ENCODE results near the gene TLR3.

Gene TLR3

GRCh38 chr4:186107947-186108346 is 39.0 kb downstream of the TLR3 start:
- ATAC-seq, result no peak

DNA sequence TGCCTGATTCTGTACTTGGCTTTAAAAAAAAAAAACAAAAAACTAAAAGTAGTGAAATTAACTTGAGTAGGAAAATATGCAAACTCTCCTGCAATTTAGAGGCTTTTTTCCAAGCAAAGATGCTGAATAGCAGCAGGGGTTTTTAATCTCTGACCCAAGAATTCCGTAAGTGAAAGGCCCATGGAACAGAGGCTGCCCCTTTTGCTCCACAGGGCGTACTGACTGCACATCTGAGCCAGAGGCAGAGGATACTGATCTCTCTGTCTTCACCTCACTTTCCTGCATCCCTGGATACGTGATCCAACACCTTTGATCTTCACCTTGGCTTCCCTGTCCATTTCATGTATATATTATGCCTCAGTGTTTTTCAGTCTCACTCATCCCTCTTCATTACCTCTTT is 39.4 kb downstream of the TLR3 start:
- no peak for ATAC-seq

DNA sequence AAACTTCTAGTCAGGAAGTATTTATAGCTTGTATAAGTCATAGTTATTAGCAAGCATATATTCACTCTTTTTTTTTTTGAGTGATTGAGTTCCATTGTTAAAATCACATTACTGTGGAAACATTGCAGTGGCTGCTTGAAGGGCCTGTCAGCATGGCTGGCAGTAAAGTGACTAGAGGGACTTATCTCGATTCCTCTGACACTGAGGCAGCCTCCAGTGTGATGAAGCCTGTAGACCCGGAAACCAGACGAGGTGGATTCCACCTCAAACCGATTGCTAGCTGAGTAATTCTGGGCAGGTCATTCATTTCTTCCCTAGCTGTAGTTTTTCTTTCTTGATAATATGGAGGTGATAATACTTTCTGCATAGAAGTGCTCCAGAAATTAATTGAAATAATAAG is 40.3 kb downstream of the TLR3 start:
- no peak for ATAC-seq

DNA sequence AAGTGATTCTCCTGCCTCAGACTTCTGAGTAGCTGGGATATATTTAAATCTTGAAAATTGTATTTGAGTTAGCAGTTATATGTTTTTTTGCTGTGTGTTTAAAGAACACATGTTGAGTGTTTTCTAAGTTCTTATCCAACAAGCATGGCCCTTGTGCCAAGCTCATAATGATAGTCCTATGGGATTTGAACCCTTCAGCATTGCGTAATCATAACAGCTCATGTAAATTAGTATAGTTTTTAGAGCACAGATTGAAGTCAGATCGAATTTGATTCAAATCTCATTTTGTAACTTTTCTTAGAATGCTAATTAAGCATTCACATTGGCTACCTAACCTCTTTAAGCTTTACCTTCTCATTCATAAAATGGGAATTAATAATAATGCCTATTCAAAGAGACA is 47.7 kb downstream of the TLR3 start:
- no peak for ATAC-seq

GRCh38 chr4:186118582-186118981 is 49.6 kb downstream of the TLR3 start:
- no peak for ATAC-seq

- no peak for ATAC-seq
These were observed 52.1 kb downstream of the TLR3 start for GRCh38 chr4:186121057-186121456.

DNA sequence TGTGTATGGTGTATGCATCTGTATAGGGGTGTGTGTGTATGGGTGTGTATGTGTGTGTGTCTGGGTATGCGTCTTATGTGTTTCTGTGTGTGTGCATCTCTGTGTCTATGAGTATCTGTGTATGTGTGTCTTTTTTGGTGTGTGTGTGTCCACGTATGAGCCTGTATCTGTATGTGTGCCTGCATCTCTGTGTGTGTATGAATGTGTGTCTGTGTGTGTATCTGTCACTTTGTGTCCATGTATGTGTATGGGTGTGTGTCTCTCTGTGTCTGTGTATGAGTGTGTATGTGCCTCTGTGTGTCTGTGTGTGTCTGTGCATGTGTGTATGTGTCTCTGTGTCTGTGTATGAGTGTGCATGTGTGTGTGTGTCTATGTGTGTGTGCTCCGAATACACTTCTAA is 59.9 kb downstream of the TLR3 start:
- no peak for ATAC-seq

- ATAC-seq, result no peak
These were observed 63.0 kb downstream of the TLR3 start for GRCh38 chr4:186131935-186132334.

GRCh38 chr4:186132577-186133242 is 63.8 kb downstream of the TLR3 start:
- ATAC-seq, result no peak

DNA sequence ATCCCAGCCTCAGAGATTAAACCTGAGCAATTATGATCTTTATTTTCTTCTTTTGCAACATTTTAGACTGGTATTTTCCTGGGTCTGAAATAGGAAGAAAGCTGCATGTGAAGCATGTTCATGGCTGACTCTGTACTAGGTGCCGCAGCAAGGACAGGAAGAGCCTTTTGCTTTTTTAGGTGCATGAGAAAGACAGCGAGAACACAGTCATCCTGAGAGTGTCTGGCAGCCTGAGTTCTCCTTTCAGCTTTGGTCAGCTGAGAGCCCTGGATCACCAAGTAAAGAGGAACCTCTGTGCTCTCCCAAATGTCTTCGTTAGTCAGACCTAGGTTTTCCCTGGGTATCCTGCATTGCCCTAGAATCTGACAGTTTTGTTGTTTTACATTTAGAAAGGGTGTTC is 65.3 kb downstream of the TLR3 start:
- ATAC-seq, result peak; percentile 38 to 48

GRCh38 chr4:186134861-186135260 is 65.9 kb downstream of the TLR3 start:
- ATAC-seq, result no peak

DNA sequence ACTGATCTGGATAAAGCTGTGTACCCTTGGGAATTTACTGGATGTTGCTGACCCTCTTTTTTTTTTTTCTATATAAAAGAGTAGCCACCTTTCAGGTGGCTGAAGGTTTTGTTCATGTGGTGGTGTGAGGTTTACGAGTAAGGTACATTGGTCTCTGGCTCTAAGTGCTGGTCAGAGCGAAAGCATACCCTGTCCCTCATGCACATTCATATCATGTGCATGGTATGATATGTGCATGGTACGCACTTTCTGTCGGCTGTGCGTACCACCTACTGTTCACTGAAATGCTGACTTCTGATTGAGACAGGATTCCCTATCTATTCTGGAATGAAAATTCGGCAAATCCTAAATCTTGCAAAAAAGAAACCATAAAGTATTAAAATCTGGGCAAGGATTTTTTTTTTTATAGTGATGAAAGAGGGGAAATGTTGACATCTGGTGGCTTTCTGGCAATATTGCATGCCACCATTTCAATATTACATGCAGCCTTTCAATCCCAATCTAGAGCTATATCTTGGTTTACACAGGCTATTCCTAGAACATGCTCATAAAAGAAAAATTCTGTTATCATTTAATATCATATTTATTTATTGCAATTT is 68.3 kb downstream of the TLR3 start:
- ATAC-seq, result no peak

Measured in activated CD4-positive, CD25-positive, alpha-beta regulatory T cell treated with anti-CD3 and anti-CD28 coated beads, Interleukin-2, amount 50 U/mL, for 24 hours (primary cell).